H1 (cell line): Measurements from ENCODE around the gene DIPK1A. TPM values are rescaled to one million over a fixed set of nuclear protein-coding genes. Genes with fewer than 3 reads are reported as not detected.

Experiments used
- CTCF ChIA-PET: fragments of 300-600 bp; sonication (Branson Sonifier 250); formaldehyde crosslinking; loops from one replicate; lab custom pipeline; 2021; ENCODE audit not compliant: partially characterized antibody; lab: Charles Lee
- POLR2A ChIA-PET: fragments of 300-600 bp; sonication (Branson Sonifier 250); formaldehyde crosslinking; loops from one replicate; lab custom pipeline; 2021; ENCODE audit warnings: inconsistent platforms; ENCODE audit not compliant: partially characterized antibody; lab: Charles Lee
- DNase-seq, 2 experiments: peaks; one replicate each; pipeline versions ENCODE4 v3.0.0 to v3.0.0-alpha.2; 2010 to 2022; ENCODE audit warnings: low spot score in 2 of 2, low read depth in 1 of 2, mixed read lengths in 1 of 2
- FAIRE-seq: peaks from 2 replicates; lab custom pipeline; 2011; peaks lifted over from hg19 to GRCh38; lab: Jason Lieb, UNC
- H2AFZ ChIP-seq: 2 replicates; pipeline ENCODE4 v1.8.1; 2012; ENCODE audit warnings: low read length, inconsistent platforms
- H2AK5ac ChIP-seq: 2 replicates; pipeline ENCODE4 v1.6.1; 2013; ENCODE audit warnings: low read depth, low read length
- H2BK120ac ChIP-seq: replicated peaks from 2 replicates; pipeline ENCODE3; 2013; ENCODE audit warnings: low read depth, low read length, inconsistent platforms
- H2BK12ac ChIP-seq: 2 replicates; pipeline ENCODE4 v1.6.1; 2013; ENCODE audit warnings: low read depth, low read length
- H2BK15ac ChIP-seq: 2 replicates; pipeline ENCODE4 v1.6.1; 2013; ENCODE audit warnings: low read length
- H2BK20ac ChIP-seq: 2 replicates; pipeline ENCODE4 v1.6.1; 2013; ENCODE audit warnings: low read length
- H2BK5ac ChIP-seq: 2 replicates; pipeline ENCODE4 v1.6.1; 2013; ENCODE audit warnings: low read depth, low read length
- H3K14ac ChIP-seq: 2 replicates; pipeline ENCODE4 v1.6.1; 2013; ENCODE audit warnings: inconsistent platforms; ENCODE audit not compliant: insufficient read length
- H3K18ac ChIP-seq: 2 replicates; pipeline ENCODE4 v1.6.1; 2013; ENCODE audit warnings: low read length; ENCODE audit errors: extremely low read depth
- H3K23ac ChIP-seq: 2 replicates; pipeline ENCODE4 v1.6.1; 2013; ENCODE audit warnings: inconsistent platforms; ENCODE audit not compliant: insufficient read length
- H3K23me2 ChIP-seq: 2 replicates; pipeline ENCODE4 v1.6.1; 2013; ENCODE audit warnings: low read depth, low read length
- H3K27ac ChIP-seq: 2 replicates; pipeline ENCODE4 v1.6.1; 2011; ENCODE audit warnings: low read depth, low read length, inconsistent platforms
- H3K27me3 ChIP-seq, 4 experiments: replicated peaks in 1 of 4; 1 replicate in 1 of 4; 2 replicates in 3 of 4; pipeline versions ENCODE4 v1.6.1 to v1.8.1; 2011 to 2013; ENCODE audit warnings: low read length in 3 of 4, mild to moderate bottlenecking in 3 of 4, inconsistent platforms in 2 of 4, mixed read lengths in 2 of 4, moderate library complexity in 1 of 4; ENCODE audit not compliant: control insufficient read depth in 3 of 4, insufficient read depth in 3 of 4; ENCODE audit errors: extremely low read depth in 1 of 4
- H3K36me3 ChIP-seq, 4 experiments: 2 replicates each; pipeline versions ENCODE4 v1.6.1 to v1.8.1; 2011 to 2013; ENCODE audit warnings: mild to moderate bottlenecking in 4 of 4, low read length in 3 of 4, moderate library complexity in 2 of 4, control low read depth in 1 of 4, inconsistent platforms in 1 of 4; ENCODE audit not compliant: insufficient read depth in 4 of 4, control insufficient read depth in 2 of 4
- H3K4ac ChIP-seq: replicated peaks from 2 replicates; pipeline ENCODE3; 2013; ENCODE audit warnings: low read length, low read depth, mixed read lengths, inconsistent platforms; ENCODE audit not compliant: insufficient read length
- H3K4me1 ChIP-seq, 4 experiments: replicated peaks in 1 of 4; 1 replicate in 1 of 4; 2 replicates in 3 of 4; pipeline versions ENCODE4 v1.6.1 to v1.8.1; 2011 to 2013; ENCODE audit warnings: low read length in 3 of 4, inconsistent platforms in 2 of 4, mixed read lengths in 1 of 4; ENCODE audit not compliant: insufficient read depth in 4 of 4, control insufficient read depth in 3 of 4
- H3K4me2 ChIP-seq, 2 experiments: 2 replicates each; pipeline versions ENCODE4 v1.6.1 to v1.8.1; 2011 to 2013; ENCODE audit warnings: low read depth in 2 of 2, low read length in 2 of 2, control low read depth in 1 of 2, inconsistent platforms in 1 of 2, mild to moderate bottlenecking in 1 of 2; ENCODE audit not compliant: insufficient read depth in 1 of 2
- H3K4me3 ChIP-seq, 4 experiments: fragments of 200-600, 300-600 bp in 1 of 4; sonication (generic), shearing (Covaris generic), sonication (Bioruptor Twin) in 1 of 4; 2 replicates each; pipeline versions ENCODE4 v1.5.1 to v1.8.1; 2011 to 2016; ENCODE audit warnings: low read length in 4 of 4, low read depth in 3 of 4, control low read depth in 2 of 4, inconsistent platforms in 2 of 4, mild to moderate bottlenecking in 2 of 4, mixed read lengths in 1 of 4, moderate library complexity in 1 of 4; ENCODE audit not compliant: insufficient read depth in 2 of 4; ENCODE audit errors: extremely low read depth in 1 of 4
- H3K56ac ChIP-seq: replicated peaks from 2 replicates; pipeline ENCODE3; 2013; ENCODE audit warnings: low read depth, mild to moderate bottlenecking, mixed read lengths, low read length, inconsistent platforms; ENCODE audit not compliant: insufficient read length
- H3K79me1 ChIP-seq: 2 replicates; pipeline ENCODE4 v1.6.1; 2013; ENCODE audit warnings: low read depth, low read length, control low read depth
- H3K79me2 ChIP-seq, 2 experiments: 2 replicates each; pipeline versions ENCODE4 v1.6.1 to v1.8.1; 2012 to 2013; ENCODE audit warnings: low read length in 2 of 2, mild to moderate bottlenecking in 2 of 2, inconsistent platforms in 1 of 2; ENCODE audit not compliant: insufficient read depth in 2 of 2, control insufficient read depth in 1 of 2
- H3K9ac ChIP-seq, 4 experiments: replicated peaks in 1 of 4; 1 replicate in 1 of 4; 2 replicates in 3 of 4; pipeline versions ENCODE4 v1.6.1 to v1.8.1; 2011 to 2013; ENCODE audit warnings: low read depth in 3 of 4, low read length in 3 of 4, control low read depth in 2 of 4, mild to moderate bottlenecking in 2 of 4, moderate library complexity in 2 of 4, inconsistent platforms in 1 of 4; ENCODE audit errors: extremely low read depth in 1 of 4
- H3K9me3 ChIP-seq, 2 experiments: 2 replicates each; pipeline versions ENCODE4 v1.6.1 to v1.8.1; 2012 to 2013; ENCODE audit warnings: mild to moderate bottlenecking in 2 of 2, moderate library complexity in 2 of 2, control low read depth in 1 of 2, inconsistent platforms in 1 of 2, low read depth in 1 of 2, low read length in 1 of 2, mixed read lengths in 1 of 2; ENCODE audit not compliant: insufficient read depth in 2 of 2
- H4K20me1 ChIP-seq, 2 experiments: replicated peaks in 1 of 2; 2 replicates each; pipeline versions ENCODE3 to v1.8.1; 2011 to 2013; ENCODE audit warnings: inconsistent platforms in 2 of 2, low read length in 2 of 2, mild to moderate bottlenecking in 1 of 2; ENCODE audit not compliant: insufficient read depth in 2 of 2, control insufficient read depth in 1 of 2
- H4K5ac ChIP-seq: 2 replicates; pipeline ENCODE4 v1.6.1; 2013; ENCODE audit warnings: low read length, low read depth, mixed read lengths, inconsistent platforms; ENCODE audit not compliant: insufficient read length
- H4K8ac ChIP-seq: 2 replicates; pipeline ENCODE4 v1.8.0; 2013; ENCODE audit warnings: mild to moderate bottlenecking, moderate library complexity, low read length, inconsistent platforms; ENCODE audit not compliant: insufficient read depth; ENCODE audit errors: extremely low read depth
- H4K91ac ChIP-seq: replicated peaks from 2 replicates; pipeline ENCODE3; 2013; ENCODE audit warnings: low read length, mixed read lengths, inconsistent platforms; ENCODE audit not compliant: insufficient read length
- ATF3 ChIP-seq: IDR thresholded peaks from 2 replicates; pipeline ENCODE4 v1.6.1; 2011; ENCODE audit warnings: low read depth, mild to moderate bottlenecking, low read length; ENCODE audit not compliant: insufficient read depth
- BACH1 ChIP-seq: IDR thresholded peaks from 2 replicates; pipeline ENCODE4 v1.6.1; 2012; ENCODE audit warnings: low read length, improper control_type of control experiment
- CBX5 ChIP-seq: fragments of 300-800, 300-1000 bp; sonication (generic); IDR thresholded peaks from 2 replicates; pipeline ENCODE4 v1.7.1; 2016; ENCODE audit warnings: antibody characterized with exemption, low read length, low read depth
- KDM5A ChIP-seq: fragments of 200-600 bp; IDR thresholded peaks from 2 replicates; pipeline ENCODE4 v1.7.1; 2012; ENCODE audit warnings: mild to moderate bottlenecking, low read length, inconsistent platforms, mixed read lengths
- MAFK ChIP-seq: IDR thresholded peaks from 2 replicates; pipeline ENCODE4 v1.6.1; 2012; ENCODE audit warnings: low read depth, mild to moderate bottlenecking, improper control_type of control experiment, low read length
- POU5F1 ChIP-seq: IDR thresholded peaks from 2 replicates; pipeline ENCODE4 v1.6.1; 2011; ENCODE audit warnings: low read depth, mild to moderate bottlenecking, low read length, moderate library complexity
- RBBP5 ChIP-seq: IDR thresholded peaks from 2 replicates; pipeline ENCODE4 v1.7.1; 2012; ENCODE audit warnings: low read depth, mild to moderate bottlenecking, inconsistent platforms, low read length, moderate library complexity, borderline replicate concordance
- TAF7 ChIP-seq: optimal IDR thresholded peaks from 2 replicates; pipeline ENCODE3; 2011; ENCODE audit warnings: low read depth, mild to moderate bottlenecking, inconsistent platforms, low read length, moderate library complexity, borderline replicate concordance
- YY1 ChIP-seq: IDR thresholded peaks from 2 replicates; pipeline ENCODE4 v1.6.1; 2011; ENCODE audit warnings: low read depth, mild to moderate bottlenecking, low read length
- WGBS, 2 experiments: shearing (Covaris generic) in 1 of 2; methylation state at CpG; one replicate each; pipeline versions ENCODE4 v1.1.6 to v1.1.7; 2013 to 2015; ENCODE audit warnings: low lambda C conversion rate in 2 of 2, mixed read lengths in 2 of 2, inconsistent platforms in 1 of 2, low coverage in 1 of 2, missing lambda C conversion rate in 1 of 2; ENCODE audit not compliant: insufficient replicate concordance in 2 of 2, insufficient coverage in 1 of 2, insufficient read length in 1 of 2; ENCODE audit errors: extremely low coverage in 1 of 2, missing lambda C conversion rate in 1 of 2; 5-methylcytosine and 5-hydroxymethylcytosine counted together
- polyA plus RNA-seq, 7 experiments: library from polyadenylated mRNA; depleted of rRNA in 3 of 7; stranded (reverse) in 5 of 7; unstranded in 2 of 7; fragments of >200 nt in 5 of 7; fragments of 200-250 nt in 2 of 7; gene quantifications; 1 replicate in 5 of 7; 2 replicates in 1 of 7; 4 replicates in 1 of 7; pipeline versions ENCODE4 v1.2.1 to v1.2.3, GENCODE V29; 2011 to 2013; ENCODE audit warnings: missing spikeins in 2 of 7, mixed read lengths in 2 of 7
- total RNA-seq: library from RNA; stranded (reverse); fragmentation: NEBNext Ultra II Directional; extraction: Animal tissue kit (Norgen Biotek cat#: 25700); gene quantifications from 2 replicates; pipeline ENCODE4 v1.2.1, GENCODE V29; 2021
- TF ChIP-seq, protein P1 (sequence below), 3 experiments: IDR thresholded peaks; 1 replicate in 2 of 3; 2 replicates in 1 of 3; pipeline versions ENCODE4 v1.5.1 to v1.6.1; 2011; ENCODE audit warnings: low read length in 3 of 3, mild to moderate bottlenecking in 3 of 3, inconsistent platforms in 2 of 3, low read depth in 1 of 3, moderate library complexity in 1 of 3; ENCODE audit not compliant: insufficient read depth in 1 of 3; ENCODE audit errors: control extremely low read depth in 1 of 3

Gene DIPK1A
- total and polyA plus RNA-seq, 2 of the 8 experiments (the other 6 are each of a cell fraction or from before 2014, with no cell fraction given), result 2.5 to 5.0 TPM

- H2AFZ ChIP-seq, result no peak overlapping the region
- TF ChIP-seq BACH1, result no peak
- TF ChIP-seq POU5F1, result no peak
- TF ChIP-seq CBX5, result no peak
- no peak for TF ChIP-seq MAFK
- TF ChIP-seq, protein P1, sequence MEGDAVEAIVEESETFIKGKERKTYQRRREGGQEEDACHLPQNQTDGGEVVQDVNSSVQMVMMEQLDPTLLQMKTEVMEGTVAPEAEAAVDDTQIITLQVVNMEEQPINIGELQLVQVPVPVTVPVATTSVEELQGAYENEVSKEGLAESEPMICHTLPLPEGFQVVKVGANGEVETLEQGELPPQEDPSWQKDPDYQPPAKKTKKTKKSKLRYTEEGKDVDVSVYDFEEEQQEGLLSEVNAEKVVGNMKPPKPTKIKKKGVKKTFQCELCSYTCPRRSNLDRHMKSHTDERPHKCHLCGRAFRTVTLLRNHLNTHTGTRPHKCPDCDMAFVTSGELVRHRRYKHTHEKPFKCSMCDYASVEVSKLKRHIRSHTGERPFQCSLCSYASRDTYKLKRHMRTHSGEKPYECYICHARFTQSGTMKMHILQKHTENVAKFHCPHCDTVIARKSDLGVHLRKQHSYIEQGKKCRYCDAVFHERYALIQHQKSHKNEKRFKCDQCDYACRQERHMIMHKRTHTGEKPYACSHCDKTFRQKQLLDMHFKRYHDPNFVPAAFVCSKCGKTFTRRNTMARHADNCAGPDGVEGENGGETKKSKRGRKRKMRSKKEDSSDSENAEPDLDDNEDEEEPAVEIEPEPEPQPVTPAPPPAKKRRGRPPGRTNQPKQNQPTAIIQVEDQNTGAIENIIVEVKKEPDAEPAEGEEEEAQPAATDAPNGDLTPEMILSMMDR (IDR thresholded peaks at IDR 0.05; ENCODE audit: control extremely low read depth in 1 of 3, insufficient read depth in 1 of 3, low read depth in 1 of 3, low read length in 3 of 3), result no peak
- no peak for TF ChIP-seq KDM5A
- TF ChIP-seq RBBP5, result no peak
- TF ChIP-seq ATF3, result no peak
- TF ChIP-seq YY1, result no peak
- TF ChIP-seq TAF7, result no peak
Observed at GRCh38 chr1:92970990-92971689, 9.9 kb upstream of the DIPK1A start.

More at GRCh38 chr1:92970990-92971689, 9.9 kb upstream of the DIPK1A start:
- Histone ChIP-seq H3K36me3 (no peaks in the 10 kb centered on the region), H3K4me3 (no peak overlapping the region), H3K27me3 (no peaks in the 10 kb centered on the region; a peak in 1 of 7 replicates), H3K79me1 (no peaks in the 10 kb centered on the region), H2BK5ac (no peak overlapping the region), H3K4ac (no peak overlapping the region), H4K20me1 (no peaks in the 10 kb centered on the region), H4K91ac (no peak overlapping the region), H2BK120ac (no peak overlapping the region), H4K8ac (no peak overlapping the region), H3K23me2 (no peaks in the 10 kb centered on the region), H3K23ac (no peak overlapping the region), H4K5ac (no peak overlapping the region), H3K4me1 (peaks cover 0 to 6% (median 0%) of the 10 kb centered on the region in 4 experiments; a peak in 1 of 7 replicates), H3K9me3 (no peaks in the 10 kb centered on the region), H3K27ac (no peak overlapping the region), H2BK15ac (no peak overlapping the region), H3K18ac (no peak overlapping the region), H2BK20ac (no peak overlapping the region), H3K14ac (no peak overlapping the region), H3K9ac (no peak overlapping the region), H3K56ac (no peak overlapping the region), H2BK12ac (no peak overlapping the region), H3K79me2 (no peaks in the 10 kb centered on the region), H3K4me2 (no peak overlapping the region), H2AK5ac (no peak overlapping the region)
- WGBS, 2 experiments, result 91% methylated on average over 7 of the region's 7 CpGs; no CpG with 5 or more reads in 1 of the 2 experiments
- DNase-seq (no peak), FAIRE-seq (no peak)
- CTCF ChIA-PET, result interaction anchor here (0.6 to 8.2 kb wide), 7 partner anchors 9 to 224 kb away, joined by 3 to 67 read pairs (median 3); no protein-coding TSS in a partner anchor
- POLR2A ChIA-PET, result no interaction called here
